ENCODE measurements around the gene RASGRF1.

Gene RASGRF1

GRCh38 chr15:78957416-78958093, 133.0 kb downstream of the RASGRF1 start:
- DNase-seq (ENCODE audit: low spot score), result no peak

DNA sequence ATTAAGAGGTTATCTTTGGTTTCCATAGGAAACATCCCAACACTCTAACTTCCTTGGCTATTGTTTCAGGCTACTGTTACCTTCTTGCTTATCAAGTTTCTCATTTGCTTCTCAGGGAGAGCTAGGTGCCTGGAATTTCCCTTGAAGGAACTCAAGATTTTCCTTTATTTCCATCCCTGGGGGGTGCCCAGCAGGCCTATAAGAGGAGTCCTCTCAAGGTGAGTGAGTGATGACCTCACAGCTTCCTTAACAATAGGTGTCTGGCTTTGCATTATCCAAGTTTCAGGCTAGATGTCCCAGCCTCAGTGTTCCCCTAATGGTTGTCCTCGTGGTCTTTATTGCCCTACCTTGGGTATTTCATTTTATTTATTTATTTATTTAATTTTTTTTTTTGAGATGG, 133.6 kb downstream of the RASGRF1 start:
- DNase-seq (ENCODE audit: low spot score), result no peak

DNA sequence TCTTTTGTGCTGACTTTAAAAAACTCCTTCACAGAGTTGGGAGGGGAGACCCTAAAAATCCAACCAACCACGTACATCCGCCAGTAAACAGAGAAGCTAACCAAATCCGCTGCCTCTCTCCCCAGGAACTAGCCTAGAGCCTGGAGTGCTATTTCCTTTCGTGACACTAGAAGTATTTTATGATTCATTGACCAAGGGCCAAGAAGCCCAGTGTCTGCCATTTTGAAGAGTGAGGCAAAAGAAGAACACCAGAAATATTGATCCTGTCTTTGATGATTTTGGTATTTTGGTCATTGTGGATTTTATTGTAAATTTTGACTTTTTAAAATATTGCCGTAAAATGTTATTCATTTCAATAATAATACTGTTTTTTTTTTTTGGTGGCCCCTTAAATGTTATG, 135.2 kb downstream of the RASGRF1 start:
- no peak for DNase-seq (ENCODE audit: low spot score)

- no peak for DNase-seq (ENCODE audit: low spot score)
Observed at GRCh38 chr15:78951841-78952238, 138.7 kb downstream of the RASGRF1 start.

DNA sequence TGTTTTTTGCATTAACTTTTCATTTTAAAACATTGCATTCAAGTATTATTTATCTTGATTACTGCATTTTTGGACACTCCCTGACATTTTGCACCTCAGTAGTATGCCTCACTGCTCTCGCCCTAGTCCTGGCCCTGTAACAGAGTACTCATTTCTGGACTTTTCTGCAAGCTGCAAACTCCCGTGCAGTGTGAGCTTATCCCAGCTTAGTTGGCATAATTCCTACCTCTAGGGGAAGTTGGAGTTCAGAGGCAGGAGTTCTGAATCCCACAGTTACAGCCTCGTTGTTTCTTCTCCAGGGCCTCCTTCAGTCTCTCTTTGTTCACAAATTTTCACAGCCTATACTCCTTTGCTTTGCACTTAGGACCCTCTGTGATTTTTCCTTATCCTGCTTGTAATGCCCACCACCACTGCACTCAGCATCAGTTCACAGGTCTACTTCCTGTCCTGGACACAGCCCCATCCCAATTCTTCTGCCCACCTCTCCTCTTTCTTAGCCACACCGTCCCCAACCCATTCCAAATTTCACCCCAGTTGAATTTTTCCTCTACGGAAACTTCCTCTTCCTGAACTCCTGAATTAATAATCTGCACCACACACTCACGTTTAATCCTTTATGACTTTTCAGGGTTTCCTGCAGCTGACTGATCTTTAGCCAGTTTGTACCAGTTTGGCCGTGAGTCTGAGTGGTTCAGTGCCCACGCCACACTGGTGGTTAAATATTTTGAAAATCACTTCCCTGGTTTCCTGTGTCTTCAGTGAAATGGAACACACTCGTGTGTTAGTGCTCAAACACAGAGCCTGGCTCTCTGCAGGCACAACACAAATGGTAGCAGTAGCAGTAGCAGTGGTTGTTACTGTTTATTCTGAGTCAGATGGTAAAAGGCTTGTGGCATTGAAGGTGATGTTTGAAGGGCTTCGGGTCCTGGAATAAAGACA, 139.4 kb downstream of the RASGRF1 start:
- no peak for DNase-seq (ENCODE audit: low spot score)

DNA sequence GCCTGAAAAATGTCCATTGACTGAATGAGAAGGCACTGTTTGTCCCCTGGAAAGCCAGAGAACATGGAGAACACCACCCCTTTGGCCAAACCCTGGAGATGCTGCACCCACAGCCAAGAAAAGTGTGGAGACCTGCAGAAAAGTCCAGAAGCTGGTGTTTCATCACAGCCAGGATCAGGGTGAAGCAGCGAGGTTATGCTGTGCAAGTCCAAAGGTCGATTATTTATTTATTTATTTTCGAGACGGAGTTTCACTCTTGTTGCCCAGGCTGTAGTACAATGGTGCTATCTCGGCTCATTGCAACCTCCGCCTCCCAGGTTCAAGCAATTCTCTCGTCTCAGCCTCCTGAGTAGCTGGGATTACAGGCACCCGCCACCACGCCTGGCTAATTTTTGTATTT, 140.2 kb downstream of the RASGRF1 start:
- no peak for DNase-seq (ENCODE audit: low spot score)

GRCh38 chr15:78949461-78949860, 141.1 kb downstream of the RASGRF1 start:
- DNase-seq (ENCODE audit: low spot score), result no peak

DNA sequence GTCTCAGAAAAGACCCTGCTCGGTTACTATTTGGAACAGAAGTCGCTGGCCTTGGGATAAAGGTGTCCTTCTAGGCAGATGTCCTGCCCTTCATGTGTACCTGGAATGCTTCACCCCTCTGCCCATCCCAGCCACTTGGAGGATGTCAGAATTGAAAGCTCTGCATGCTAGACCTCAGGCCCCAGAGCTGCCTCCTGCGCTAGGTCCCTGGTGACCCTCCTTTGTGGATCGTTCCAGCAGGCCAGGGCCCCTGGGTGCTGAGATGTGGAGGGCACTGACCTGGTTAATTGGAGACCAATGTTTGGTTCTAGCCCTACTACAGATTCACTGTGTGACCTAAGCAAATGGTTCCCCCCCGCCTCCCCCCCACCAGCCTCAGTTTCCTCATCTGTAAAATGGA, 143.1 kb downstream of the RASGRF1 start:
- no peak for DNase-seq (ENCODE audit: low spot score)

DNA sequence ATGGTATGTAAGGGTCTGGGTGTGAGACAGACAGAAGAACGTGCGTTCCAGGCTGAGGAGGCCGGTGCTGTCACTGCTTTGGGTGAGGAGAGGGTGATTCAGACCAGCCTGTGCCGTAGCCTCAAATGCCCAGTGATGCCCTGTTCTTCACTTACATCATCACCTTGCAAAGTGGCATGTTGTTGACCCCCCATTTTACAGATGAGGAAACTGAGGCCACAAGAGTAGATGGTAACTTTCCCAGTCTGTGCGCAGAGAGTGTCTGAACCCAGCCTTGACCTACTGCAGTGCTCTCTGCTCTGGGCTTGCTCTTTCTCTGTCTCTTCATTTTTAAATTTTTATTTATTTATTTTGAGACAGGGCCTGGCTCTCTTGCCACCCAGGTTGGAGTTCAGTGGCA, 144.1 kb downstream of the RASGRF1 start:
- no peak for DNase-seq (ENCODE audit: low spot score)

GRCh38 chr15:78944669-78945407, 145.7 kb downstream of the RASGRF1 start, which contains the start of gene CTSH:
Gene CTSH (minus strand): TSS chr15:78945046. CDS start chr15:78944981, 65 bp downstream.
- peak; percentile 60 for DNase-seq (ENCODE audit: low spot score)

DNA sequence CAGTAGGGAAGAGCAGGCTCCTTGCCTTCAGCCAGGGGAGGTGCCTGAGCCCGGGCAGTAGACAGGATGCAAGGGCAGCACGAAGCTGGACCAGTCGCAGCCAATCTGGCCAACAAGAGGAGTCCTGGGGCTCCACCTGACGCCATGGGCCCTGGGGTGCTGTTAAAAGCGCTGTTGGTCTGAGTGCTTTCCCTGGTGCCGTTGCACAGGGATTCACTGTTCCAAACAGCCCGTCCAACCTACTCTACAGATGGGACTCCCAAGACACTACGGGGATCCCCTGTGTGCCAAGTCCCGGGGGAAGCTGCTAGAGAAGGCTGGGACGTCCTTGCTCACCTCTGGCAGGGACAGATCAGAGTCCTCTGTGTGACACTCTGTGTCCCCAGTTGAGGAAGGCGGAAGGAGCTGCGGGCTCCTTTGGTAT, 146.4 kb downstream of the RASGRF1 start:
- no peak for DNase-seq (ENCODE audit: low spot score)

- DNase-seq (ENCODE audit: low spot score), result no peak
Observed at GRCh38 chr15:78943692-78944091, 146.9 kb downstream of the RASGRF1 start.

- no peak for DNase-seq (ENCODE audit: low spot score)
Observed at GRCh38 chr15:78942741-78943140, 147.8 kb downstream of the RASGRF1 start.

DNA sequence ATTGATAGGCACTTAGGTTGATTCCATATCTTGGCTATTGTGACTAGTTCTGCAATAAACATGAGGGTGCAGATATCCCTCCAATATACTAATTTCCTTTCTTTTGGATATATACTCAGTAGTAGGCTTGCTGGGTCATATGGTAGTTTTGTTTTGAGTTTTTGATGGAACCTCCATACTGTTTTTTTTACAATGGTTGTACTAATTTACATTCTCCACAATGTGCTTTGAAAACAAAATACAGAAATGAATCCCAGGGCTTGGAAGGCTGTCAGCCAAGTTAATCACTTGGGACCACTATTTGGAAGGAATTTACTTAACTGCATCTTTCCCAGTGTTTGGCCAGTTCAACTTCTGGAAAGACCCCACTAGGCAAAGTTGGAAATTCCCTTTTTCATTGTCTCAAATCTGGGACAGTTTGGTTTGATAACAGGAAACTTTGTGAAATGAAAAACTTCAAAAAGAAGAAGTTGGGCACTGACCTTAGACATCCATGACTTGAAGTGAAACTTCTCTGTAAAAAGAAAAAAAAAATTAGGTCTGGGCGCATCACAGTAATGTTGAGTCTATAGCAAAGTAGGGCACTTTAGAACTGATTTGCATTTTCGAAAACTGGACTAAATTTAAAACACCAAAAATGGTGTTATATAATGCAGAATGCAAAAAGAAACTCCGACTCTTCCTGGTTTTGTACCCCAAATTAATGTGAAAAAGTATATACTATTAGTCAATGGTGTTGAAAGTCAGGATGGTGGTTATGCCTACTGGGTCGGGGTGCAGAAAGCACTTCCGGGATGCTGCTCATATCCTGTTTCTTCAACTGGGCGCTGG, 151.7 kb downstream of the RASGRF1 start:
- DNase-seq (ENCODE audit: low spot score), result no peak

- no peak for DNase-seq (ENCODE audit: low spot score)
Observed at GRCh38 chr15:78937132-78937739, 153.3 kb downstream of the RASGRF1 start.

- no peak for DNase-seq (ENCODE audit: low spot score)
Observed at GRCh38 chr15:78934655-78935023, 155.9 kb downstream of the RASGRF1 start.

- DNase-seq (ENCODE audit: low spot score), result no peak
Observed at GRCh38 chr15:78933823-78934654, 156.5 kb downstream of the RASGRF1 start.

GRCh38 chr15:78933187-78933822, 157.3 kb downstream of the RASGRF1 start:
- DNase-seq (ENCODE audit: low spot score), result no peak

- no peak for DNase-seq (ENCODE audit: low spot score)
Observed at GRCh38 chr15:78932258-78932808, 158.2 kb downstream of the RASGRF1 start.
